HepG2 (cell line): ENCODE results near the gene PDHX. TPM values are rescaled to one million over a fixed set of nuclear protein-coding genes. Genes with fewer than 3 reads are reported as not detected.

ENCODE experiments used
- ATAC-seq: fragments of 200-7000 bp; cut with Tn5 transposase; 3 replicates; pipeline ENCODE4 v1.9.1; 2020; ENCODE audit warnings: mild to moderate bottlenecking, moderate library complexity
- BruUV-seq: library from RNA; stranded (reverse); fragments of 400-500 nt; replicated peaks from 2 replicates; lab custom pipeline; 2021; lab: Mats Ljungman, UMichigan
- CTCF ChIA-PET: fragments of 300-600 bp; formaldehyde crosslinking; extraction: SDS; loops from one replicate; lab custom pipeline; 2021; ENCODE audit warnings: low total read pairs, inconsistent platforms, low intra/inter-chr PET ratio; lab: Yijun Ruan, JAX
- POLR2A ChIA-PET: fragments of 350-600 bp; sonication (Branson Sonifier 250); formaldehyde crosslinking; loops from one replicate; lab custom pipeline; 2020; ENCODE audit warnings: antibody characterized with exemption, inconsistent platforms; lab: Yijun Ruan, JAX
- DNase-seq: peaks from one replicate; pipeline ENCODE4 v3.0.0-alpha.2; 2015; ENCODE audit warnings: low spot score
- FAIRE-seq: peaks from 3 replicates; lab custom pipeline; 2011; peaks lifted over from hg19 to GRCh38; lab: Jason Lieb, UNC
- H2AFZ ChIP-seq: one replicate; pipeline ENCODE4 v1.6.1; 2011; ENCODE audit warnings: low read length, inconsistent platforms
- H3K27ac ChIP-seq: fragments of 300-600 bp; 3 replicates; pipeline ENCODE4 v1.8.0; 2011; ENCODE audit warnings: mixed run types, mild to moderate bottlenecking, mixed read lengths, low read length, inconsistent platforms; ENCODE audit not compliant: insufficient read depth; ENCODE audit errors: extremely low read length
- H3K27me3 ChIP-seq, 2 experiments: fragments of 200-600 bp in 1 of 2; 2 replicates in 1 of 2; 3 replicates in 1 of 2; pipeline versions ENCODE4 v1.6.0 to v1.8.0; 2011; ENCODE audit warnings: low read length in 2 of 2, mild to moderate bottlenecking in 2 of 2, moderate library complexity in 2 of 2, inconsistent platforms in 1 of 2; ENCODE audit not compliant: insufficient read depth in 2 of 2, control insufficient read depth in 1 of 2
- H3K36me3 ChIP-seq, 2 experiments: fragments of 200-600 bp in 1 of 2; replicated peaks in 1 of 2; 2 replicates in 1 of 2; 3 replicates in 1 of 2; pipeline versions ENCODE4 v1.5.1 to v1.8.0; 2011; ENCODE audit warnings: low read length in 2 of 2, inconsistent platforms in 1 of 2; ENCODE audit not compliant: insufficient read depth in 2 of 2, control insufficient read depth in 1 of 2
- H3K4me1 ChIP-seq: 2 replicates; pipeline ENCODE4 v1.5.1; 2012; ENCODE audit warnings: low read length, inconsistent platforms; ENCODE audit not compliant: insufficient read depth
- H3K4me2 ChIP-seq: 2 replicates; pipeline ENCODE4 v1.6.0; 2011; ENCODE audit warnings: low read depth, low read length, inconsistent platforms
- H3K4me3 ChIP-seq, 3 experiments: fragments of 200-600 bp in 1 of 3; sonication (generic), shearing (Covaris generic) in 1 of 3; replicated peaks in 1 of 3; 2 replicates each; pipeline ENCODE4 v1.5.1; 2011 to 2016; ENCODE audit warnings: low read length in 3 of 3, inconsistent platforms in 2 of 3, low read depth in 2 of 3, mild to moderate bottlenecking in 2 of 3, control low read depth in 1 of 3, mixed read lengths in 1 of 3; ENCODE audit not compliant: insufficient read depth in 1 of 3
- H3K79me2 ChIP-seq: one replicate; pipeline ENCODE4 v1.6.1; 2011; ENCODE audit warnings: low read length, inconsistent platforms; ENCODE audit not compliant: insufficient read depth
- H3K9ac ChIP-seq: 2 replicates; pipeline ENCODE4 v1.6.0; 2011; ENCODE audit warnings: mild to moderate bottlenecking, low read depth, low read length, inconsistent platforms; ENCODE audit not compliant: insufficient read depth
- H3K9me3 ChIP-seq: 2 replicates; pipeline ENCODE4 v1.5.1; 2012; ENCODE audit warnings: mild to moderate bottlenecking, low read length
- H4K20me1 ChIP-seq: 2 replicates; pipeline ENCODE4 v1.6.0; 2011; ENCODE audit warnings: inconsistent platforms, mild to moderate bottlenecking, low read length, moderate library complexity; ENCODE audit not compliant: insufficient read depth
- AGO1 ChIP-seq: fragments of 200-400 bp; formaldehyde crosslinking; IDR thresholded peaks from 2 replicates; pipeline ENCODE4 v1.6.1; 2017; ENCODE audit warnings: mild to moderate bottlenecking, low read depth, low read length, moderate library complexity; ENCODE audit not compliant: poor library complexity, severe bottlenecking
- CBX1 ChIP-seq: IDR thresholded peaks from one replicate; pipeline ENCODE4 v1.6.1; 2016; ENCODE audit warnings: antibody characterized with exemption, low read depth
- CREB1 ChIP-seq, 2 experiments: fragments of 450-650 bp in 1 of 2; IDR thresholded peaks; 2 replicates each; pipeline ENCODE4 v1.6.1; 2016 to 2017; ENCODE audit warnings: control low read depth in 1 of 2, mild to moderate bottlenecking in 1 of 2, missing compliant biosample characterization in 1 of 2, missing genetic modification characterization in 1 of 2
- LCORL ChIP-seq, 2 experiments: fragments of 450-650 bp in 1 of 2; sonication (generic) in 1 of 2; formaldehyde crosslinking in 1 of 2; IDR thresholded peaks; 2 replicates each; pipeline versions ENCODE4 v1.5.0 to v1.6.1; 2017 to 2020; ENCODE audit warnings: antibody characterized with exemption in 1 of 2, missing genetic modification reagents in 1 of 2
- MXD1 ChIP-seq: sonication (generic); formaldehyde crosslinking; IDR thresholded peaks from 2 replicates; pipeline ENCODE4 v1.4.0; 2020; ENCODE audit warnings: mild to moderate bottlenecking, missing genetic modification reagents
- NRL ChIP-seq: sonication (generic); formaldehyde crosslinking; IDR thresholded peaks from 2 replicates; pipeline ENCODE4 v1.5.0; 2020; ENCODE audit warnings: missing genetic modification reagents, mild to moderate bottlenecking, moderate library complexity, borderline replicate concordance
- PRPF4 ChIP-seq: fragments of 200-400 bp; formaldehyde crosslinking; IDR thresholded peaks from 2 replicates; pipeline ENCODE4 v1.6.1; 2016; ENCODE audit warnings: low read length, low read depth; ENCODE audit not compliant: poor library complexity, severe bottlenecking
- REST ChIP-seq, 2 experiments: IDR thresholded peaks; 2 replicates each; pipeline ENCODE4 v1.6.1; 2011 to 2012; ENCODE audit warnings: low read length in 2 of 2, borderline replicate concordance in 1 of 2, low read depth in 1 of 2, mild to moderate bottlenecking in 1 of 2, moderate library complexity in 1 of 2
- TRIM22 ChIP-seq: fragments of 450-650 bp; IDR thresholded peaks from 2 replicates; pipeline ENCODE4 v1.6.1; 2017
- ZBTB4 ChIP-seq: sonication (generic); formaldehyde crosslinking; IDR thresholded peaks from 2 replicates; pipeline ENCODE4 v1.4.0; 2020; ENCODE audit warnings: missing genetic modification reagents, mild to moderate bottlenecking, borderline replicate concordance
- ZFAT ChIP-seq: sonication (generic); formaldehyde crosslinking; conservative IDR thresholded peaks from 2 replicates; pipeline ENCODE4 v1.8.1; 2023; ENCODE audit warnings: missing genetic modification reagents, inconsistent platforms
- ZNF614 ChIP-seq: IDR thresholded peaks from 2 replicates; pipeline ENCODE4 v1.6.1; 2018; ENCODE audit warnings: missing biosample characterization, missing genetic modification reagents, inconsistent platforms, borderline replicate concordance
- ZNF616 ChIP-seq: sonication (generic); formaldehyde crosslinking; IDR thresholded peaks from 2 replicates; pipeline ENCODE4 v1.5.0; 2020; ENCODE audit warnings: low read depth, mild to moderate bottlenecking, missing genetic modification reagents
- ZNF775 ChIP-seq: sonication (generic); formaldehyde crosslinking; IDR thresholded peaks from 2 replicates; pipeline ENCODE4 v1.4.0; 2020; ENCODE audit warnings: missing genetic modification reagents, mild to moderate bottlenecking, moderate library complexity, borderline replicate concordance
- ZSCAN12 ChIP-seq: sonication (generic); formaldehyde crosslinking; IDR thresholded peaks from 2 replicates; pipeline ENCODE4 v1.9.0; 2021; ENCODE audit warnings: mild to moderate bottlenecking, missing genetic modification reagents
- in situ Hi-C: cut with HindIII; loops from 2 replicates; pipeline ENCODE4 v1.10.0; 2017; ENCODE audit warnings: low pct_unique_long_range_greater_than_20kb; ENCODE audit not compliant: extremely low pct_ligation_motif_present
- intact Hi-C: fragments of 100-400 bp; cut with micrococcal nuclease; formaldehyde crosslinking; loops from one replicate; pipeline ENCODE4 v1.10.0; 2022; ENCODE audit not compliant: unreplicated experiment
- polyA plus RNA-seq, 8 experiments: library from polyadenylated mRNA; depleted of rRNA in 3 of 8; stranded (reverse) in 7 of 8; unstranded in 1 of 8; fragments of >200 nt; fragmentation: Illumina TruSeq in 4 of 8; extraction: Trizol in 4 of 8; gene quantifications; 2 replicates each; pipeline versions ENCODE4 v1.2.1 to v1.2.3, GENCODE V29; 2011 to 2016; ENCODE audit warnings: low read depth in 4 of 8, missing spikeins in 1 of 8, mixed read lengths in 1 of 8; ENCODE audit not compliant: insufficient read depth in 1 of 8
- total RNA-seq, 5 experiments: library from RNA; depleted of rRNA; stranded (reverse); fragments of >200 nt; fragmentation: Illumina TruSeq; extraction: Trizol; gene quantifications; 2 replicates each; pipeline ENCODE4 v1.2.3, GENCODE V29; 2016; ENCODE audit warnings: low read depth in 1 of 5

The PDHX gene
- total and polyA plus RNA-seq, 2 of the 13 experiments (the other 11 are each of a cell fraction or from before 2014, with no cell fraction given) = 41.0 to 73.8 TPM

GRCh38 chr11:34944692-34945091 is 28.3 kb downstream of the PDHX start (continued):
- TF ChIP-seq ZBTB4 (CRISPR knock-in tag) (no peak), PRPF4 (no peak), NRL (CRISPR knock-in tag) (no peak), ZNF614 (CRISPR knock-in tag) (no peak), ZSCAN12 (CRISPR knock-in tag) (no peak), CREB1 (IDR thresholded peaks at IDR 0.05) (no peak), CREB1 (CRISPR knock-in tag; IDR thresholded peaks at IDR 0.05) (no peak), CBX1 (no peak), LCORL (IDR thresholded peaks at IDR 0.05) (no peak), LCORL (CRISPR knock-in tag; IDR thresholded peaks at IDR 0.05) (no peak), MXD1 (no peak)

GRCh38 chr11:34948696-34949095 is 32.3 kb downstream of the PDHX start:
- ATAC-seq = no peak
- H3K4me1 ChIP-seq = no peaks in the 10 kb centered on the region
- H3K9ac ChIP-seq = no peak overlapping the region
- peaks cover 20% of the 10 kb centered on the region for H3K79me2 ChIP-seq
- H3K36me3 ChIP-seq = peaks cover 2 to 30% of the 10 kb centered on the region in 2 experiments; a peak in 2 of 5 replicates
- no peak overlapping the region for H3K4me2 ChIP-seq
- no peaks in the 10 kb centered on the region for H3K27me3 ChIP-seq
- in situ Hi-C loops (no loop called here), intact Hi-C loops (no loop called here)
- peaks cover 5% of the 10 kb centered on the region; the same call in 1 of the 2 replicates for H4K20me1 ChIP-seq
- H3K4me3 ChIP-seq = no peak overlapping the region
- H3K27ac ChIP-seq = no peak overlapping the region
- CTCF ChIA-PET = no interaction called here
- BruUV-seq = no TSS peak
- FAIRE-seq = no peak
- H2AFZ ChIP-seq = no peak overlapping the region
- POLR2A ChIA-PET = interaction anchor here (1.5 kb wide), 1 partner anchor 19 kb away, joined by 3 read pairs; no protein-coding TSS in a partner anchor
- DNase-seq = no peak
- no peaks in the 10 kb centered on the region for H3K9me3 ChIP-seq
- no peak for TF ChIP-seq AGO1
- TF ChIP-seq ZNF775 (CRISPR knock-in tag) = no peak
- TF ChIP-seq TRIM22 = no peak
- TF ChIP-seq ZNF616 (CRISPR knock-in tag) = no peak
- no peak for TF ChIP-seq ZFAT (CRISPR knock-in tag)
- no peak for TF ChIP-seq REST (IDR thresholded peaks at IDR 0.05; ENCODE audit: borderline replicate concordance in 1 of 2, low read depth in 1 of 2, low read length in 2 of 2)
